Keratinocyte (primary cell): ENCODE results near the gene PLPP3.

Source experiments
- EZH2 ChIP-seq: IDR thresholded peaks from one replicate; pipeline ENCODE4 v1.6.1; 2012; ENCODE audit warnings: inconsistent platforms, mild to moderate bottlenecking, low read length, moderate library complexity
- TF ChIP-seq, protein P1 (sequence below), 3 experiments: IDR thresholded peaks in 1 of 3; conservative IDR thresholded peaks in 1 of 3; optimal IDR thresholded peaks in 1 of 3; 2 replicates in 2 of 3; 3 replicates in 1 of 3; pipeline versions ENCODE3 to v1.5.1; 2011; ENCODE audit warnings: low read length in 3 of 3, mild to moderate bottlenecking in 3 of 3, moderate library complexity in 2 of 3, control low read depth in 1 of 3, inconsistent platforms in 1 of 3; ENCODE audit not compliant: insufficient read depth in 2 of 3; ENCODE audit errors: extremely low read depth in 1 of 3

DNA sequence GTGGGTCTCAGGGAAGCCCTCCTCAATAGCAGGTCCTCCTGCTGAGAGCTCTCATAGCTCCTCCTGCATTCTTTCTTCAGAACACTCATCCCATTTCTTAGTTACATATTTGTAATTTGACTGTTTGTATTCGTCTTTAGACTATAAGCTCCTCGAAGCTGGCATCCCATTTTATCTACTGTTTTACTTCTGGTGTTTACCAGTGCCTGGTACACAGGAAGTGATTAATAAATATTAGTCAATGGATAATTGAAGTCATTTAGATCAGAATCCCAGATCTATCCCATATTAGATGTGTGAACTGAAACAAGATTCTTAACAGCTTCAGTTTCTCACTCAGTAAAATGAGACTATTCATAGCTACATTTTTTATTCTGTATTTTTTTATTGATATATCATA is 88.7 kb downstream of the PLPP3 start:
- TF ChIP-seq, protein P1, sequence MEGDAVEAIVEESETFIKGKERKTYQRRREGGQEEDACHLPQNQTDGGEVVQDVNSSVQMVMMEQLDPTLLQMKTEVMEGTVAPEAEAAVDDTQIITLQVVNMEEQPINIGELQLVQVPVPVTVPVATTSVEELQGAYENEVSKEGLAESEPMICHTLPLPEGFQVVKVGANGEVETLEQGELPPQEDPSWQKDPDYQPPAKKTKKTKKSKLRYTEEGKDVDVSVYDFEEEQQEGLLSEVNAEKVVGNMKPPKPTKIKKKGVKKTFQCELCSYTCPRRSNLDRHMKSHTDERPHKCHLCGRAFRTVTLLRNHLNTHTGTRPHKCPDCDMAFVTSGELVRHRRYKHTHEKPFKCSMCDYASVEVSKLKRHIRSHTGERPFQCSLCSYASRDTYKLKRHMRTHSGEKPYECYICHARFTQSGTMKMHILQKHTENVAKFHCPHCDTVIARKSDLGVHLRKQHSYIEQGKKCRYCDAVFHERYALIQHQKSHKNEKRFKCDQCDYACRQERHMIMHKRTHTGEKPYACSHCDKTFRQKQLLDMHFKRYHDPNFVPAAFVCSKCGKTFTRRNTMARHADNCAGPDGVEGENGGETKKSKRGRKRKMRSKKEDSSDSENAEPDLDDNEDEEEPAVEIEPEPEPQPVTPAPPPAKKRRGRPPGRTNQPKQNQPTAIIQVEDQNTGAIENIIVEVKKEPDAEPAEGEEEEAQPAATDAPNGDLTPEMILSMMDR (optimal IDR thresholded peaks at IDR 0.05 in 1 of 3, IDR thresholded peaks at IDR 0.05 in 1 of 3, conservative IDR thresholded peaks at IDR 0.05 in 1 of 3; ENCODE audit: extremely low read depth in 1 of 3, insufficient read depth in 2 of 3, low read length in 3 of 3) = no peak
- TF ChIP-seq EZH2 = no peak
